Stomach (tissue), 9 donors: ENCODE measurements around the gene PIK3C2B. TPM values are rescaled to one million over a fixed set of nuclear protein-coding genes. Genes with fewer than 3 reads are reported as not detected.

Experiments used
- DNase-seq, 2 donors: peaks; one replicate each; pipeline versions ENCODE4 v3.0.0 to v3.0.0-alpha.2; 2013 to 2019
- H3K27ac ChIP-seq, 5 donors: fragments of 200-600 bp in 4 of 5; sonication (generic) in 4 of 5; one replicate each; pipeline ENCODE4 v1.5.1; 2013 to 2019; ENCODE audit warnings: mild to moderate bottlenecking in 1 of 5, moderate library complexity in 1 of 5
- H3K27me3 ChIP-seq, 3 donors: fragments of 200-600 bp; sonication (generic); one replicate each; pipeline ENCODE4 v1.5.1; 2017 to 2019; ENCODE audit warnings: mixed run types in 1 of 3
- H3K36me3 ChIP-seq, 4 donors: fragments of 200-600 bp; sonication (generic); 1 replicate in 3 of 4; 2 replicates in 1 of 4; pipeline ENCODE4 v1.5.1; 2016 to 2019
- H3K4me1 ChIP-seq, 4 donors: fragments of 200-600 bp; sonication (generic); one replicate each; pipeline ENCODE4 v1.5.1; 2016 to 2019
- H3K4me3 ChIP-seq, 4 donors: fragments of 200-600 bp; sonication (generic) in 3 of 4; one replicate each; pipeline ENCODE4 v1.5.1; 2016 to 2019; ENCODE audit warnings: mild to moderate bottlenecking in 1 of 4
- H3K9me3 ChIP-seq, 4 donors: fragments of 200-600 bp; sonication (generic); one replicate each; pipeline ENCODE4 v1.5.1; 2016 to 2019
- EP300 ChIP-seq: sonication (generic); formaldehyde crosslinking; IDR thresholded peaks from one replicate; pipeline ENCODE4 v1.6.1; 2017; ENCODE audit warnings: antibody characterized with exemption
- POLR2A ChIP-seq, 4 donors: fragments of 450-650 bp; IDR thresholded peaks; one replicate each; pipeline ENCODE4 v1.6.1; 2016; ENCODE audit warnings: antibody characterized with exemption in 4 of 4, control low read depth in 2 of 4, mild to moderate bottlenecking in 1 of 4, moderate library complexity in 1 of 4
- POLR2AphosphoS5 ChIP-seq, 3 donors: sonication (generic); formaldehyde crosslinking; IDR thresholded peaks; one replicate each; pipeline ENCODE4 v1.6.1; 2016; ENCODE audit warnings: antibody characterized with exemption in 3 of 3
- WGBS, 5 donors: extraction: QIAGEN DNeasy Blood & Tissue Kit in 3 of 5; methylation state at CpG; one replicate each; pipeline versions ENCODE4 v1.1.5 to v1.1.7; 2013 to 2018; 5-methylcytosine and 5-hydroxymethylcytosine counted together
- intact Hi-C: fragments of 100-400 bp; cut with DNase I; formaldehyde crosslinking; loops from one replicate; pipeline ENCODE4 v1.15.1; 2023; ENCODE audit warnings: low total_unique reads
- polyA plus RNA-seq, 3 donors: library from polyadenylated mRNA; stranded (reverse); fragments of 200-250 nt; gene quantifications; one replicate each; pipeline ENCODE4 v1.2.3, GENCODE V29; 2013
- total RNA-seq, 5 donors: library from RNA; depleted of rRNA; stranded (reverse); fragments of >200 nt; gene quantifications; one replicate each; pipeline versions ENCODE4 v1.1.0 to v1.2.3, GENCODE V29; 2014 to 2016
- TF ChIP-seq, protein P1 (sequence below), 7 experiments: fragments of 450-650 bp in 4 of 7; fragments of 200-600 bp in 3 of 7; sonication (generic) in 3 of 7; IDR thresholded peaks; one replicate each; pipeline ENCODE4 v1.5.1; 2016 to 2019; ENCODE audit warnings: antibody characterized with exemption in 7 of 7, control low read depth in 2 of 7, mild to moderate bottlenecking in 1 of 7
- donor health status: healthy with polysubstance abuse.
- donor health status: Bipolar disorder and iron deficiency.
- donor health status: healthy.

PIK3C2B gene
- total and polyA plus RNA-seq, 8 donors, result 4.1 to 129 (median 22.8) TPM

DNA sequence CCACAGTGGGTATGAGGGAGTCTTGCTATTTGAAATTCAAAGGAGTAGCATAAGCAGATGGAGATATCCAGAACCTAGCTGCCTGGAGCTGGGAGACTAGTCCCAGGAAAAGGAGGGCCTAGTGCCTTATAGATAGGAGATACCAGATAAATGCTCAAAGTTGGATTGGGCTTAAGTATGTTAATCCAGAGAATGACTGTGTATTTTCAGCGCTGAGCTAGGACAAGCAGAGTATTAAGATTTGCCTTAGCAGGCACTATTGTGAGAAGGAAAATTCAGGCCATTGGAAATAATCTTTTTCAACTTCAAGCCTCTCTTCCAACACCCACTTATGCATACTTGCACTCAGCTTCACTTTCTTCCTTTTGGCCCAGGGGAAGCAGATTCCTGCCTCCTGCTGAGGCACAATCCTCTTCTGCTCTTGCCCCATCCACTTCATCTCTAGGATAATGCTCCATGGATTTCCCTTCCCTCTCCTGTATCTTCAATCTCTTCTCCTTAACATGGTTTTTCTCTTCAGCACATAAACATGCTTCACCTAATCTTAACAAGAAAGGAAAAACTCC is 21.1 kb downstream of the PIK3C2B start:
- Histone ChIP-seq H3K27ac (no peak overlapping the region), H3K9me3 (no peaks in the 10 kb centered on the region), H3K36me3 (peaks cover 9 to 13% (median 12%) of the 10 kb centered on the region in 4 donors), H3K4me1 (peaks cover 21 to 45% (median 31%) of the 10 kb centered on the region in 4 donors), H3K4me3 (no peak overlapping the region), H3K27me3 (no peaks in the 10 kb centered on the region)
- DNase-seq, result no peak
- intact Hi-C loops, result no loop called here
- TF ChIP-seq POLR2A (IDR thresholded peaks at IDR 0.05) (no peak), POLR2AphosphoS5 (IDR thresholded peaks at IDR 0.05) (no peak)
- TF ChIP-seq, protein P1, sequence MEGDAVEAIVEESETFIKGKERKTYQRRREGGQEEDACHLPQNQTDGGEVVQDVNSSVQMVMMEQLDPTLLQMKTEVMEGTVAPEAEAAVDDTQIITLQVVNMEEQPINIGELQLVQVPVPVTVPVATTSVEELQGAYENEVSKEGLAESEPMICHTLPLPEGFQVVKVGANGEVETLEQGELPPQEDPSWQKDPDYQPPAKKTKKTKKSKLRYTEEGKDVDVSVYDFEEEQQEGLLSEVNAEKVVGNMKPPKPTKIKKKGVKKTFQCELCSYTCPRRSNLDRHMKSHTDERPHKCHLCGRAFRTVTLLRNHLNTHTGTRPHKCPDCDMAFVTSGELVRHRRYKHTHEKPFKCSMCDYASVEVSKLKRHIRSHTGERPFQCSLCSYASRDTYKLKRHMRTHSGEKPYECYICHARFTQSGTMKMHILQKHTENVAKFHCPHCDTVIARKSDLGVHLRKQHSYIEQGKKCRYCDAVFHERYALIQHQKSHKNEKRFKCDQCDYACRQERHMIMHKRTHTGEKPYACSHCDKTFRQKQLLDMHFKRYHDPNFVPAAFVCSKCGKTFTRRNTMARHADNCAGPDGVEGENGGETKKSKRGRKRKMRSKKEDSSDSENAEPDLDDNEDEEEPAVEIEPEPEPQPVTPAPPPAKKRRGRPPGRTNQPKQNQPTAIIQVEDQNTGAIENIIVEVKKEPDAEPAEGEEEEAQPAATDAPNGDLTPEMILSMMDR (IDR thresholded peaks at IDR 0.05), result no peak
- WGBS, 5 donors, result 56 to 78% (median 61%) methylated on average over 1 of the region's 1 CpG

DNA sequence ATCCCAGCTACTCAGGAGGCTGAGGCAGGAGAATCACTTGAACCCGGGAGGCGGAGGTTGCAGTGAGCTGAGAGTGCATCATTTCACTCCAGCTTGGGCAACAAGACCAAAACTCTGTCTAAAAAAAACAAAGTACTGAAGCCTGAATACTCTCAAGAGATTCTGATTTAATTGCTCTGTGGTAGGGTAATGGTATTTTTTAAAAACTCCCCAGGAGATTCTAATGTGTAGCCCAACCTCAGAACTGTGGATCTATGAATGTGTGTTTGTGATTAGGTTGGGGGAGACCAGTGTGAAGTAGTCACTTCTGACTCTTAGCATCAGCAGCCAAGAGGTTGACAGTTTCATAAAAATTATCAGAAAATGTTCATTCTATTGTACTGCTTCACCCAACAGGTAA is 21.9 kb downstream of the PIK3C2B start:
- TF ChIP-seq POLR2AphosphoS5 (IDR thresholded peaks at IDR 0.05), result no peak
- TF ChIP-seq, protein P1 (IDR thresholded peaks at IDR 0.05), result no peak
- no peak for TF ChIP-seq EP300
- TF ChIP-seq POLR2A (IDR thresholded peaks at IDR 0.05), result no peak
- intact Hi-C loops, result no loop called here
- 90 to 97% (median 94%) methylated on average over 2 of the region's 2 CpGs for WGBS, 5 donors
- Histone ChIP-seq H3K27ac (no peak overlapping the region), H3K27me3 (no peaks in the 10 kb centered on the region), H3K36me3 (peaks cover 9 to 20% (median 19%) of the 10 kb centered on the region in 4 donors), H3K4me3 (no peak overlapping the region), H3K4me1 (peaks cover 13 to 44% (median 23%) of the 10 kb centered on the region in 4 donors), H3K9me3 (no peaks in the 10 kb centered on the region)
- no peak for DNase-seq

DNA sequence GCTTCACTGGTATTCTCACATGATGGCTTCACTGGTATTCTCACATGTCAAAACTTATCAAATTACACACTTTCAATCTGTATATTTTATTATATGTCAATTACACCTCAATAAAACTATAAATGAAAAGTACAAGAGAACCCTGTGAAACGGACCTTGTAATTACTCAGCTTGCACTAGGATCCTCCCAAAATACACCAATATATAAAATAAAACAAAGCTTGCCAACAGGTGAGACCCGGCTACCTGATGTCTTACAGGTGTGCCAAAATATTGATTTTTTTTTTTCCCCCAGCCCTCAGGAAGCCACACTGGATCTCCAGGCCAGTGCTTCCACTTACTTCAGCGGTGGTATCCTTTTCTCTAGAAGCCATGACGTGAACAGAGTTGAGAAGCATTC is 22.9 kb downstream of the PIK3C2B start:
- intact Hi-C loops, result no loop called here
- DNase-seq, result no peak
- no peaks in the 10 kb centered on the region for H3K9me3 ChIP-seq
- peaks cover 9 to 26% (median 20%) of the 10 kb centered on the region in 4 donors for H3K36me3 ChIP-seq
- no peak overlapping the region for H3K4me3 ChIP-seq
- no peaks in the 10 kb centered on the region for H3K27me3 ChIP-seq
- TF ChIP-seq, protein P1 (IDR thresholded peaks at IDR 0.05), result no peak
- no peak for TF ChIP-seq POLR2AphosphoS5 (IDR thresholded peaks at IDR 0.05)
- TF ChIP-seq POLR2A (IDR thresholded peaks at IDR 0.05), result no peak
- no peak for TF ChIP-seq EP300
- peaks cover 7 to 44% (median 22%) of the 10 kb centered on the region in 4 donors for H3K4me1 ChIP-seq
- WGBS, 5 donors, result 81 to 91% (median 85%) methylated on average over 4 of the region's 4 CpGs
- H3K27ac ChIP-seq, result no peak overlapping the region

DNA sequence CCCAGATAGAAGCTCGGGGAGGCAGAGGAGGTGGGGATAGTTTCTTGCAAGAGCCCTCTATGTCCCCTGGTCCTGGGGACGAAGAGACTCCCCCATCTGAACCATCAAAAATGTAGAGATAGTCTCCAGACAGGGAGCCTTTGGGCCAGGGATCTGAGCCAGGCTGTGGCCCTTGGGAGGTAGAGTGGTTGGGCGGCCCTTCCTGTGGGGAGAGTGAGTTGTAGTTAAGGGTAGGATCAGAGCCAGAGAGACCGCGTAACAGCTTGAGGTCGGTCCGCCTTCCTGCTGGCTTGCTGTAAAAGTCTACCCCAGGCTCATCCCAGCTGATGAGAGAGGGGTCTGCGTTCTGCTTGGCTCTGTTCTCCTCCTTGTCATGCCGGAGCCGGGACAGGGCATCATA is 25.3 kb downstream of the PIK3C2B start:
- H3K4me3 ChIP-seq, result no peak overlapping the region
- no peak for DNase-seq
- no peaks in the 10 kb centered on the region for H3K27me3 ChIP-seq
- TF ChIP-seq POLR2AphosphoS5 (IDR thresholded peaks at IDR 0.05) (no peak), EP300 (no peak), POLR2A (IDR thresholded peaks at IDR 0.05) (no peak)
- TF ChIP-seq, protein P1 (IDR thresholded peaks at IDR 0.05), result no peak
- H3K4me1 ChIP-seq, result peaks cover 26 to 51% (median 33%) of the 10 kb centered on the region in 4 donors
- H3K9me3 ChIP-seq, result no peaks in the 10 kb centered on the region
- WGBS, 5 donors, result 87 to 98% (median 92%) methylated on average over 10 of the region's 10 CpGs
- intact Hi-C loops, result no loop called here
- no peak overlapping the region for H3K27ac ChIP-seq
- H3K36me3 ChIP-seq, result peaks cover 9 to 38% (median 26%) of the 10 kb centered on the region in 4 donors
